CD4-positive, alpha-beta T cell treated with Interferon gamma for 1 hour (primary cell): ENCODE data around the gene ADGRG1.
A peak's percentile ranks its signal among the peaks of the same experiment; 100 is the strongest.
"Not testable (repeated sequence)": the region's sequence is repeated elsewhere in the genome, so short reads cannot be mapped to it uniquely, and the experiment has no call there.

Source experiments
- DNase-seq: peaks from one replicate; pipeline ENCODE4 v3.0.0-alpha.2; 2020

ADGRG1 gene

DNA sequence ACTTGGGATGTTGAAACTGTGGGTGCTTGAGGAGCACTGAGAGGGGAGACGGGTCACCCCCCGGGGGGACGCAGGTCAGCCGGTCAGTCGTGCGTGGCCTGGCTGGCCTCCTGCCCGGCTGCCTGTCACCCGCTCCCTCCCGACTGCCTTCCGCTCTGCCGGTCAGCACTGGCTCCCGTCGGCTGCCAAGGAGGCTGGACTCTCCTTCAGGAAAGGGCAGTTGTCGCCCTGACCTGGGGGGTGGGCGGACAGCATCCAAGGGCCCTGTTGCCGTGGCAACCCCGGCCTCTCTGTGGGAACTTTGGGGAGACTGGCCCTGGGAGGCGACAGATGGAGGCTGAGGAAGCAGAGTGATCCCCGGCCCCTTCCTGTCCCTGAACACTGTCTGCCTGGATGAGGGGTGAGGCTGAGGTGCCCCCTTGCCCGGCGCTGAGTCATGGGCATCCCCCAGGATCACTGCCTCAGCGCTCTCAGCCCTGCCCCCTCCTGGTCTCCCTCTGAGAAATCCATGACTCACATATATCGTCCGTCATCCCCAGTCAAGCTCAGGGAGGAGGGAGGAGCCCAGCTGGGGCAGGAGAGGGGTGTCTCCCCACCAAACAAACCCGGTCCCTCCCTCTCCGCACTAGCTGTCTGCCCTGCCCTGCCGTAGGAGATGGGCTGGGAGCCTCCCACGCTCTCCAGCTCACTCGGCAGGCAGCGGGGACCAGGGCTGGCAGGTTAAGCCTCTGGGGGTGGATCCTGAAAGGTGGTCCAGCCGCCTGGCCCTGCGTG is at the start of gene ADGRG1:
TSS of gene ADGRG1 (plus strand) at position 623 of the 774 bp plus-strand sequence. CDS start 21,658 bp downstream, outside the sequence.
- DNase-seq = peak; percentile 33

DNA sequence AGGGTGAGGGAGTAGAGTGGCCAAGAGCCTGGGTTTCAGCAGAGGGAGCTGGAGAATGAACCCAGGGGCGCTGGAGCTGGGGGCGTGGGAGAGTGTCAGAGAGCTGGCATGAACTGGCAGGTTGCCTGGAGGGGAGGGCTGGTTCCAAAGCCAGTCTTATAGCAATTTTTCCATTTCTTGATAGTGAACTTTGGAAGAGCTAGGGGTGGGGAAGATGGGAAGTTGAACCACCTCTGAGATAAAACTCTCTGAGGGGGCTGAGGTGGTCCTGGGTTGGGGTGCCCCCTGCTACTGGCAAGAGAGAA is 49.1 kb upstream of the ADGRG1 start:
- no peak for DNase-seq

DNA sequence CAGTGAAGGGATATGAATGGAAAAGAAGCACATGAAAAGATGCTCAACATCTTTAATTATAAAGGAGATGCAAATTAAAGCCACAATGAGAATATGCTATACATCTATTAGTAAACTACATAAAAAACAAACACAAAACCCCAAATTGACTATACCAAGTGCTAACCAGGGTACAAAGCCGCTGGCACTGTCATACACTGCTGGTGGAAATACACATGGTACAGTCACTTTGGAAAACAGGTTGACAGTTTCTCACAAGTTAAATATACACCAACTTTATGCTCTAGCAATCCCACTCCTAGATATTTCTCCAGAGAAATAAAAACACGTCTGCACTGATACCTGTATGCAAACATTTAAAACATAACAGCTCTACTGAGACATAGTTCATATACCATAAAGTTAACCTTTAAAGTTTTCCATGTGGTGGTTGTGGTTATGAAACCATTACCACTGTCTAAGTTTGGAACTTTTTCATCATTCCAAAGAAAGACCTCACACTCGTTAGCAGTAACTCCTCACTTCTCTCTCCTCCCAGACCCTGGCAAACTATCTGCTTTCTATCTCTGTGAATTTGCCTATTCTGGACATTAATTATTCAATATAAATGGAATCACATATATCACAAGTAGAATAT is 43.3 kb upstream of the ADGRG1 start:
- no peak for DNase-seq

DNA sequence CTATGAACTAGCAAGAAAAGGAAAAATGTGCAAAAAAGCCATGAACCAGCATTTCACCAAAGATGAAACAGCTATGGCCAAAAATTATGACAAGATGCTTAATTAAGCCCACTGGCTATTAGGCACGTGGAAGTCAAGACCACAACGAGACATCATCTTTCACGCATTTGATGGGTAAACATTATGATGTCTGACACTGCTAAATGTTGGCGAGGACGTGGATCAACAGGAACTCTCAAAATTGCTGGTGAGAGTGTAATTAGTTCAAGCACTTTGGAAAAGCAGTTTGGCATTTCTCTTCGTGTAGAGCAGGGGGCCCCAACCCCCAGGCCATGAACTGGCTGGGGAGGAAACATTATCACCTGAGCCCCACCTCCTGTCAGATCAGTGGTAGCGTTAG is 39.6 kb upstream of the ADGRG1 start:
- DNase-seq = no peak

DNA sequence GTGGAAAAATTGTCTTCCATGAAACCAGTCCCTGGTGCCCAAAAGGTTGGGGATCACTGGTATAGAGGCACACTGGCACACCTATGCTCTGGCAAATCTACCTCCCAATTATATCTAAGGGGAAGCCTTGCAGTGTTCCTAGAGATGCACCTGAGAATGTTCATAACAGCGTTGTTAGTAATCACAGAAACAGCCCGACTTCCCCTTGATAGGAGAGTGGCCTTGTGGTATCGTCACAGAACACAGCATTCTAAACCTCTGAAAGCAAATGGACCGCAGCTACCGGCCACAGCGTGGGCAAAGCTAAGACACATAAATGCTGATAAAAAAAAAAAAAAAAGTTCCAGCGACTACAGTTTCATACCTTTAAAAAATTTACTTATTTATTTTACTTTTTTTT is 39.1 kb upstream of the ADGRG1 start:
- peak; percentile 26 for DNase-seq

DNA sequence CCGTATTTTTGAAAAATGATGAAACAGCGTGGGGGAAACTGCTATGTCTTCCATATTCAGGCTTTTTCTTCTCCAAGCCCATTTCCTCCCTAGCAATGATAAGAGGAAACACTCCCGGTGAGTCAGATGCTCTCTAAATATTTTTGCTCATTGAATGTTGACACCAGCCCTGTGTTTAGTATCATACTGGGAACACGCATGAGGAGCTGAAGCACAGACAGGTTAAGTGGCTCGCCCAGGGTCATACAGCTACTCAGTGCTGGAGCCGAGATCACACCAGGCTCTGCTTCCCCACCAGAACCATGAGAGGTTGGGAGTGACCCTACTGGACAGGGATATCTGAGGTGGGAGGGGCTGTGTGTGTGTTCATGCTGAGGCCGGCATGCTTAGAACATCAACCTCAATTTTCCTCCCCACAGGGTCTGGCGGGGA is 37.8 kb upstream of the ADGRG1 start:
- no peak for DNase-seq

DNA sequence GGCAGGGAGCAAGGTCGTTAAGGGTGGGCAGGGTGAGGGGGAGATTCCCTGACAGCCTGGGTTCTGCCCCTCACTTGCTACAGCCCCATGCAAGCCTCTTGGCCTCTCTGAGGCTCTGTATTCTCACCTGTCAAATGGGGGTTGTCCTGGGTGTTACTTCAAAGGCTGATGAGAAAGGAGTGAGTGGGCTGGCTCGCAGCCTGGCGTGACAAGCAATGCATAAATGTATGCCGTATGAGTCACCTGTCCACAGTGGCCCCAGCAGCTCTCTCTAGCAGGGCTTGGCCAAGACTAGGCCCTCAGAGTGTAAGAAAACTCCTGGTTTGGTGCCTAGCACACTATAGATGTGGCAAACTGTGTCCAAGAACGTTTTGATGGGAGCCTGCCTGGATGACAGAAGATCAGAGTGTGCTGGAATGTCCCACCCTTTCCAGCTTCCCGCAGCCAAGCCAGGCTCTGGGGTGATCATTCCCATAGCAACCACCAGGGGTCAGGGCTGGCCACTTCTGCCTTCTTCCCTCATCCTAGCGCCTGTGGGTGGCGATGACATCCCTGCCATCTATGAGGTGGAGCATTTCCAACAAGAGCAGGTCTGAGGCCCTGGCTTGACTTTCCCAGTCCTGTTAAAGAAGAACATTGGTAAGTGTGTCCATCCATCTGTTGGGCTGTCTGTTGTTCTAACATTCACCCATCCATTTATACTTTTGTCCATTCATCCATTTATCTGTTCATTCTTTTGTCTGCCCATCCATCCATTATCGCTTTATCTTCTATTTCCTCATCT is 37.2 kb upstream of the ADGRG1 start:
- DNase-seq = peak; percentile 50

DNA sequence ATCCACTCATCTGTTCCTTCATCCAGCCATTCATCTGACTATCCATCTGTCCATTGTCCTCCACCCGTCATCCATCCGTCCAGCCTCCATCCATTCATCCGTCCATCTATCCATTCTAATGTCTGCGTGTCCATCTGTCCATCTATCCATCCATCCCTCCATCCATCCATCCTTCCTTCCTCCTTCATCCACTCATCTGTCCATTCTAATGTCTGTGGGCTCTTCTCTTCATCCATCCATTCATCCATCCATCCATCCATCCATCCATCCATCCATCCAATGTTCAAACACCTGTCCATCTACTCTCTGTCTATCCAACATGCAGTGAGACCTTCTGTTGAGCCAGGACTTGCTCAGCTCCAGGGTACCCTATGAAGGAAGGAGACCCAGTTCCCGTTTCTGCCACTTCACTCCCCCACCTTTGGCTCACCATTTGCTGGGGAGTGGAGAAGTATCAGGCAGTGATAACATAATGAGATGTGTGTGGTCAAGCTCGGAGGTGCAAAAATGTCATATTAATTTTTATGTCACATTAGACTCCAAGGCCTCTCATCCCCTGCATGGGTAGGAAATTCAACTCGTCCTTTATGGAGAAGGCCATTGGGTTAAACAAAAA is 36.5 kb upstream of the ADGRG1 start:
- DNase-seq = no peak

DNA sequence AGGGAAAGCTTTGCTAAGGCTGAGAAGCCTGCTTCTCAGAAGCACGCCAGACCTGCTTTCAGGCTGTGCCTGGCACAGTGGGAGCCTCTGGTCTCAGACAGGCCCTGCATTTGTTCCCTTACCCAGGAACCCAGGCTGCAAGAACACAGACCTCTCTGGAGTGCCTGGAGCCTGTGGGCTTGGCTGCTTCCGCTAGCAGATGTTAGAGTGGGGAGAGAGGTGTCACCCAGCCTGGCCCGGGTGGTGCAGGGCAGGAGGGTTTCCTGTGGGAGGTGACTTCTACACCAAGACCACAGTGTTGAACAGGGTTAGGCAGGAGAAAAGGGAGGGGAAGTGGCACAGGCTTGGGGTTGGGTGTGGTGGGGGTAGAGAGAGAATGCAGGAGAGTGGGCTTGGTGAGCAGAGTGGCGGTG is 35.8 kb upstream of the ADGRG1 start:
- peak; percentile 68 for DNase-seq

DNA sequence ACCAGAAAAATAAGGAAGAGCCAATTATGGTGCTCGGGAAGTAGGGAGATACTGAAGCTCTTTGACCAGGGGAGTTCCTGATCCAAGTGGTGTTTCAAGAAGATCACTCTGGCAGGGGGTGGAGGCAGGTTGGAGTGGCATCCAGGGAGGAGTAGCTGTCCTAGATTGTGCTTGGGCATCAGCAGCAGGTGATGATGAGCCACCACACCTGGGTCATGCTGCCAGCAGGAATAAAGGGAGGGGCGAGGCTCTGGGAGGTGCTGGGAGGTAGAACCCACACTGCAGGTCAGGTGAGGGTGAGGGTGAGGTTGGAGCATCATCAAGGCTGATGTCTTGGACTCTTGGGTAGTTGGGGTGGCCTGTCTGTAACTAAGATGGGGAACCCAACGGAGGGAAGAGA is 35.4 kb upstream of the ADGRG1 start:
- DNase-seq = no peak

DNA sequence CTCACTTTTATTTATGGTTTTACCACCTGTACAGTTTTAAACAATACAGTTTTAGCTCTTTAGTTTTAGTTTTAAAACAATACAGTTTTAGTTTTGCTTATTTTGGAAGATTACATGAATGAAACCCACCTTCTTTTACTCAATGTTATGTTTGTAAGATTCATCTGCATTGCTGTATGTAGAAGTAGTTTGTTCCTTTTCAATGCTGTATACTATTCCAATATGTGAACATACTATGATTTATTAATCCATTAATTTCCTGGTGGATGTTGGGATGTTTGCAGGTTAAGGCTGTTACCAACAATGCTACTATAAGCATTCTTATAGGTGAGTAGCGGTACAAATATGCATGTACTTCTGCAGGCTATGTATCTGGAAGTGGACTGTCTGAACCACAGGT is 34.4 kb upstream of the ADGRG1 start:
- no peak for DNase-seq

DNA sequence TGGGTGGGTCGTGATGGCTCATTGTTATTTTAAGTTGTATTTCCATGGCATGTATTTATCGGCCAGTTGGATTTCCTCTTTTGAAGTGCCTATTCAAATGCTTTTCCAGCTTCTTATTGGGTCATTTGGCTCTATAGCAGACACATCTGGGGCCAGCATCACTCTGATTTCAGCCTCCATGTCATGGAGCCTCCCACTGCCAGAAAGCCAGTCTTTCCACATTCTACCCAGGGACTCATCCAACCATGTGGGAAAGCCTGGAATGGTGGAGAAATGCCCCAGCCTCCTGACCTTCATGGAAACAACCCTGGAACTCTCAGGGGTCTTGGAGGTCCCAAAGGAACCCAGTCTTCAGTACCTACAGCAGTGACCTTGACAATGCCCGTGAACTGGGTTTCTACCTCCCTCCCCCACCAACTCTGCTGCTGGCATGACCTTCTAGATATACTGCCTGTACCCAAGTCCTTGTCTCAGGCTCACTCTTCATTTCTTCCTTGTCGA is 33.8 kb upstream of the ADGRG1 start:
- no peak for DNase-seq

DNA sequence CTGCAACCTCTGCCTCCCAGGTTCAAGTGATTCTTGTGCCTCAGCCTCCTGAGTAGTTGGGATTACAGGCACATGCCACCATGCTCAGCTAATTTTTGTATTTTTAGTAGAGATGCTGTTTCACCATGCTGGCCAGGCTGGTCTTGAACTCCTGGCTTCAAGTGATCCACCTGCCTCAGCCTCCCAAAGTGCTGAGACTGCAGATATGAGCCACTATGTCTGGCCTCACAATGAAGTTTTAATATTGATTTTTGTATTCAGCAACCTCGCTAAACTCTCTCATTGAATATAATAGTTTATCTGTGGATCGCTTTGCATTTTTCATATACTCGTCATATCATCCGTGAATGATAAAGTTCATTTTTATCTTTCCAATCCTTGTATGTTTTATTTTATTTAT is 32.2 kb upstream of the ADGRG1 start:
- not testable (repeated sequence) for DNase-seq

DNA sequence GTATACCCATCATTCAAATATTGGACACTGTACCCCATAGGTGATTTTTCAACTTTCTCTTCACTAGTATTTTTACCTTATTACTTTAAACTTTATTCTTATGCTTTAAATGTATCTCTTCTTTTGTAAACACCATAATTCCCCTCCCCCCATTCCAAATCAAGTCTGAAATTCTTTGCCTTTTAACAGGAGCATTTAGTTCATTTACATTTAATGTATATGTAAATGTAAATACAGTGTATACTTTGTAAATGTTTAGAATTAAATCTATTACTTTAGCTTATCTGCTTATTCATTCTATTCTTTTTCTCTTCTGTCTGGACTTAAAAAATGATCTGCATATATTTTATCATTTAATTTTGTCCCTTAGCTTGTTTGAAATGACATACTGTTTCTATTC is 30.0 kb upstream of the ADGRG1 start:
- no peak for DNase-seq

DNA sequence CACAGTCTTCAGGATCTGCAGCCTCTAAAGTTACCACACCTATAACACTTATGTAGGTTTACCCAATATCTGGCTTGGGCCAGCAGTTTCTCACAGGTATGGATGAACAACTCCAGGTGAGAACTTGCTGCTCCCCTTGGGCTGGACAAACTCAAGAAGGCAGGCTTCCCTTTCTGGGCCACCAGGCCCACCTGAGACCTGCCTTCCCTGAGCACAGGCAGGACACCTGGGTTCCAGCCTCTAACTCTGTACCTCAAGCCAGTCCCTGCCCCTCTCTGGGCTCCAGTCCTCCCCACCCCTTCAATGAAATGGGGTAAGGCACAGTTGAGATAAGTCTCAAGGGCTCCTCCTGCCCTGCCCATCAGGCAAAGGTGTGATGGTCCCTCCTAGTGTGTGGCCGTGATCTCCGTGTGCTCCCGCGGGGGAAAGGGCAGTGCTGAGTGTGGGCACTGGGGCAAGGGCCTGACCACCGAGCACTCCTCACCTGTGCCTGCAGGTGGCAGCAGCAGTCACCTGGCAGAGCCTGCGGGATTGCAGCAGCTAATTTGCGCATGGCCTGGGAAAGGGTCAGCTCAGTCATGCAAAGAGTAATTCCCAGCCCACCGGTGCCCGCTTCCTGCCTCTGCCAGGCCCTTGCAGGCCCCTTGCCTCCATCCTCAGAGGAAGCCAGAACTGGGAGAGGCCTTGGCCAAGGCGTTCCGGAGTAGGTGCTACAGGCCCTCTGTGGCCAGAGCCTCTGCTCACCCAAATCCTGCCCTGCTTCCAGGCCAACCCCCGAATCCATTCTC is 28.2 kb upstream of the ADGRG1 start:
- peak; percentile 20 for DNase-seq

DNA sequence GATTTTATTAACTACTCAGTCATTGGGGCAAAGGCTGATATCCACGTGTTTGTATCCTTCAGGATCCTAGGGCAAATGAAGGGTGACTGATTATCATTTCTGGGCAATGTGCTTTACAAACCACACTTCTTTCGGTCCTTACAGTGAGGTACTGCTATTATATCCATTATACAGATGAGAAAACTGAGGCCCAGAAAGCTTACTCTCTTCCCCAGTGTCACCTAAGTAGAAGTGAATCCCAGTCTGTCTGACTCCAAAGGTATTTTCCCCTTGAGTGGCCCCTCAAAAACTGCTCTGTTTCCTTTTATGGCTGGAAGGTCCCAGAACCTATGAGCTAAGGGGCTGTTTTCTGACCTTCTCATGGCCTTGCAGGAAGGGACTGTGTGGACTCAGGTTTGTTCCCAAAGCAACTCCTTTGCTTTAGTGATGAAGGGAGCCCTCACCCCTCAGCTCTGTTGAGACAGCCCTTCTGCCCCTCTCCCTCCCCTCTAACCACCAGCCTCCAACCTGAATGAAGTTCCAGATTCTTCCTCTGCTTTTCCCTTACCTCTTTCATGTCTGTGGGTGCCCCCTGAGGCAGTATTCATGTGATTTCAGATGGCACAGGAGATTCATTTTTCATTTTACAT is 27.4 kb upstream of the ADGRG1 start:
- no peak for DNase-seq

DNA sequence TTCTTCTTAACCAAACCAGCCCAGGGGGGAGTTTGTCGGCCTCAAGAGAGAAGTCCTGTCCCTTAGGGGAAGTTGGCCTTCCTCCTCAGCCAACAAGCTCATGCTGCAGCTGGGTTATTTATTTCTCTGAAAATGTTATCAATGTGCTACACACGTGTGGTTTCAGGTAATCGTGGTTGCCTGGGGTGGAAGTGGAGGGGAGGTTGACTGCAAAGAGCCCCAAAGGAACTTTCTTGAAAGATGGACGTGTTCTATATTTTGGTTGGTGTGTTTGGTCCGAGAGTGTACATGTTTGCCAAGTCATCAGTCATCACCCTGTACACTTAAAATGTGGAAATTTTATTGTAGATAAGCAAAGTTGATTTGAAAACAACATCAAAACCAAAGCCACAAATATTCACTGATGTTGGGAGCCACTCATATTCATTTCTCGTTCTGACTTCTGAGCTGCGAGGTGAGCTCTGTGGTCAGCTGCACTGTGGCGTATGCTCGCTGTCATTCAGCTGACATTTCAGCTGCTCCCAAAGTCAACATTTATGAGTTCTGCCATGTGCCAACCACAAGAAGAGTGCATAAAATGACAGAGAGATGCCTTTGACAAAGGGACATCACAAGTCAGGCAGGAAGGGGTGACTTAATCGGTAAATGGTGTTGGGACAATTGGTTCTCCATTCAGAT is 26.5 kb upstream of the ADGRG1 start:
- DNase-seq = peak; percentile 38

DNA sequence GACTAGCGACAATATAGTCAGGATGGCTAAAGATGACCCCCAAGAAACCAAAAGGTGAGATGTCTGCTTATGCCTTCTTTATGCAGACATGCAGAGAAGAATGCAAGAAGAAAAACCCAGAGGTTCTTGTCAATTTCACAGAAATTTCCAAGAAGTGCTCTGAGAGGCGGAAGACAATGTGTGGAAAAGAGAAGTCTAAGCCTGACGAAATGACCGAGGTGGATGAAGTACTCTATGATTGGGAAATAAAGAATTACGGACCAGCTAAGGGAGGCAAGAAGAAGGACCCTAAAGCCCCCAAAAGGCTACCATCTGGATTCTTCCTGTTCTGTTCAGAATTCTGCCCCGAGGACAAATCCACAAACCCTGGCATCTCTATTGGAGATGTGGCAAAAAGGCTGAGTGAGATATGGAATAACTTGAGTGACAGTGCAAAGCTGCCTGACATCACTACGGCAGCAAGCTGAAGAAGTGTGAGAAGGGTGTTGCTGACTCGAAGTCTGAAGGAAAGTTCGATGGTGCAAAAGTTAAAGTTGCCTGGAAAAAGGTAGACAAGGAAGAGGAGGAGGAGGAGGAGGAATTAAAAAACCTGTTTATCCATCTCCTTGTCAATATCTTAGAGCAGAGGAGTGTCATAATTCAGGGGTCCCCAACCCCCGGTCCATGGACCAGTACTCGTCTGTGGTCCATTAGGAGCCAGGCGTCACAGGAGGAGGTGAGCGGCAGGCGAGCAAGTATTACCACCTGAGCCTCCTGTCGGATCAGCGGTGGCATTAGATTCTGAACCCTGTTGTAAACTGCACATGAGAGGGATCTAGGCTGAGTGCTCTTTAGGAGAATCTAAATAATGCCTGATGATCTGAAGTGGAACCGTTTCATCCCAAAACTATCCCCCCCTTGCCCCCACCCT is 25.1 kb upstream of the ADGRG1 start:
- no peak for DNase-seq

DNA sequence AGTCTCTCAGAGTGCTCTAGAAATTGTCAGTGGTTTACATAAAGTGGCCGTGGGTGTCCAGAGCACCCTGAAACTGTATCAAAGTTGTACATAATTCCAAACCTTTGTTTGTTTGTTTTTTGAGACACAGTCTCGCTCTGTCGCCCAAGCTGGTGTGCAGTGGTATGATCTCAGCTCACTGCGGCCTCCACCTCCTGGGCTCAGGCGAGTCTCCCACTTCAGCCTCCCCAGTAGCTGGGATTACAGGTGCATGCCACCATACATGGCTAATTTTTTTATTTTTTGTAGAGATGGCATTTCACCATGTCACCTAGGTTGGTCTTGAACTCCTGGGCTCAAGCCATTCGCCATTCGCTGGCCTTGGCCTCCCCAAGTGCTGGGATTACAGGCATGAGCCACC is 24.3 kb upstream of the ADGRG1 start:
- DNase-seq = no peak

DNA sequence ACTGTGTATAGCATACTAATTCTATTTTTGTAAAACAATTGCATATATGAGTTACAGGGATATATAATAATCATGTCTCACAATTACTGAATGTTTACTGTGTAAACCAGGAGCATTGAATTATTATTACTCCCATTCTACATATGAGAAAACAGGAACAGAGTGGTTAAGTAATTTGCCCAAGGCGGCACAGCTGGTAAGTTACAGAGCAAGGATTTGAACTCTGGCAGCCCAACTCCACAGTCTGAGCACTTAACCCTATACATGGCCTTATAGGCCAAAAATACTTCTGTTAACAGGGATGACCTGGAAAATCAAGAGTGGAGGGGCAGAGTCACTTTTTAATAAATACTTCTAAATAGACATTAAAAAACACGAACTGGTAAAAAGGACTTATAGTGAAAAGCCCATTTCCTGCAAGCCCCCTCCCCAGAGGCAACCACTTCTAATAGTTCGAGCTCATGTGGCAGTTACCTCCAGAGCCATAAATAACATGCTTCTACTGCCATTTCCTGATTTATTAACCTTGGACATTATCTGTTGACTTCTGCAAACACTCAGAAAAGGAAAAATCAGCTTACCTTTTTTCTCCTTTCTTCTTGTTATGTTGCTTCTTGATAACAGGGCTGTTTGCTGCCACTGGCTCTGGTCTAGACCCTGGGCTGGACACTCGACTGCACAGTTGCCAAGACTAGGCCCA is 22.1 kb upstream of the ADGRG1 start:
- no peak for DNase-seq
